HepG2 (cell line): ENCODE results near the gene LEAP2. TPM values are rescaled to one million over a fixed set of nuclear protein-coding genes. Genes with fewer than 3 reads are reported as not detected.
A peak's percentile ranks its signal among the peaks of the same experiment; 100 is the strongest.

Experiments
- FOXK2 ChIP-seq: fragments of 450-650 bp; IDR thresholded peaks from 2 replicates; pipeline ENCODE4 v1.6.1; 2016
- FOXP1 ChIP-seq, 2 experiments: fragments of 450-650 bp in 1 of 2; IDR thresholded peaks; 2 replicates each; pipeline ENCODE4 v1.6.1; 2017 to 2018; ENCODE audit warnings: antibody characterized with exemption in 1 of 2
- GABPA ChIP-seq, 2 experiments: IDR thresholded peaks; 2 replicates each; pipeline ENCODE4 v1.6.1; 2011 to 2016; ENCODE audit warnings: low read depth in 2 of 2, low read length in 1 of 2, missing biosample characterization in 1 of 2, missing genetic modification characterization in 1 of 2
- GATAD1 ChIP-seq: IDR thresholded peaks from 2 replicates; pipeline ENCODE4 v1.6.1; 2016; ENCODE audit warnings: missing genetic modification reagents, missing compliant biosample characterization
- HNF1B ChIP-seq: sonication (generic); formaldehyde crosslinking; IDR thresholded peaks from 2 replicates; pipeline ENCODE4 v1.5.1; 2020; ENCODE audit warnings: mild to moderate bottlenecking, moderate library complexity, missing genetic modification reagents
- IKZF1 ChIP-seq: fragments of 450-650 bp; IDR thresholded peaks from 2 replicates; pipeline ENCODE4 v1.7.1; 2016
- IRF2 ChIP-seq: IDR thresholded peaks from 2 replicates; pipeline ENCODE4 v1.6.1; 2018; ENCODE audit warnings: missing genetic modification reagents, missing compliant biosample characterization
- KDM2A ChIP-seq: sonication (generic); formaldehyde crosslinking; IDR thresholded peaks from 2 replicates; pipeline ENCODE4 v1.4.0; 2020; ENCODE audit warnings: low read depth, missing genetic modification reagents, borderline replicate concordance
- KDM3A ChIP-seq: IDR thresholded peaks from 2 replicates; pipeline ENCODE4 v1.6.1; 2018; ENCODE audit warnings: low read depth, missing compliant biosample characterization
- KDM5B ChIP-seq: sonication (generic); formaldehyde crosslinking; IDR thresholded peaks from 2 replicates; pipeline ENCODE4 v1.4.0; 2020; ENCODE audit warnings: missing genetic modification reagents, mild to moderate bottlenecking, borderline replicate concordance
- MAZ ChIP-seq, 2 experiments: sonication (generic) in 1 of 2; formaldehyde crosslinking in 1 of 2; IDR thresholded peaks; 2 replicates each; pipeline versions ENCODE4 v1.5.0 to v1.6.1; 2012 to 2020; ENCODE audit warnings: low read depth in 2 of 2, mild to moderate bottlenecking in 2 of 2, borderline replicate concordance in 1 of 2, improper control_type of control experiment in 1 of 2, low read length in 1 of 2, missing genetic modification reagents in 1 of 2, moderate library complexity in 1 of 2
- MXD3 ChIP-seq: IDR thresholded peaks from 2 replicates; pipeline ENCODE4 v1.6.1; 2016; ENCODE audit warnings: mild to moderate bottlenecking, missing biosample characterization, missing genetic modification reagents
- MYC ChIP-seq: sonication (generic); formaldehyde crosslinking; IDR thresholded peaks from 2 replicates; pipeline ENCODE4 v1.9.0; 2021; ENCODE audit warnings: missing genetic modification reagents, borderline replicate concordance
- MYNN ChIP-seq: sonication (generic); formaldehyde crosslinking; IDR thresholded peaks from 2 replicates; pipeline ENCODE4 v1.4.0; 2020; ENCODE audit warnings: mild to moderate bottlenecking, low read depth, missing genetic modification reagents
- POGZ ChIP-seq: sonication (generic); formaldehyde crosslinking; IDR thresholded peaks from 2 replicates; pipeline ENCODE4 v1.4.0; 2020; ENCODE audit warnings: mild to moderate bottlenecking, missing genetic modification reagents
- POLR2A ChIP-seq, 2 experiments: IDR thresholded peaks; 2 replicates each; pipeline ENCODE4 v1.6.1; 2011; ENCODE audit warnings: low read depth in 2 of 2, low read length in 2 of 2, mild to moderate bottlenecking in 1 of 2, moderate library complexity in 1 of 2; ENCODE audit not compliant: insufficient read depth in 1 of 2
- POLR2G ChIP-seq: fragments of 200-400 bp; formaldehyde crosslinking; IDR thresholded peaks from 2 replicates; pipeline ENCODE4 v1.6.1; 2018; ENCODE audit warnings: mild to moderate bottlenecking, low read depth, low read length, moderate library complexity
- RARA ChIP-seq: IDR thresholded peaks from 2 replicates; pipeline ENCODE4 v1.6.1; 2016; ENCODE audit warnings: missing genetic modification reagents, missing compliant biosample characterization
- RXRA ChIP-seq: sonication (generic); formaldehyde crosslinking; IDR thresholded peaks from 2 replicates; pipeline ENCODE4 v1.5.1; 2020; ENCODE audit warnings: missing genetic modification reagents
- TBX3 ChIP-seq: fragments of 450-650 bp; IDR thresholded peaks from 2 replicates; pipeline ENCODE4 v1.6.1; 2017; ENCODE audit warnings: antibody characterized with exemption, mild to moderate bottlenecking, inconsistent platforms, borderline replicate concordance
- ZBTB33 ChIP-seq: sonication (generic); formaldehyde crosslinking; IDR thresholded peaks from 2 replicates; pipeline ENCODE4 v1.4.0; 2020; ENCODE audit warnings: missing genetic modification reagents
- ZIK1 ChIP-seq: sonication (generic); formaldehyde crosslinking; IDR thresholded peaks from 2 replicates; pipeline ENCODE4 v1.5.0; 2020; ENCODE audit warnings: mild to moderate bottlenecking, low read depth, missing genetic modification reagents, borderline replicate concordance
- ZNF644 ChIP-seq: IDR thresholded peaks from 2 replicates; pipeline ENCODE4 v1.6.1; 2016; ENCODE audit warnings: low read depth
- ZNF670 ChIP-seq: sonication (generic); formaldehyde crosslinking; IDR thresholded peaks from 2 replicates; pipeline ENCODE4 v1.8.0; 2022; ENCODE audit warnings: mild to moderate bottlenecking, missing genetic modification reagents, borderline replicate concordance
- polyA plus RNA-seq, 8 experiments: library from polyadenylated mRNA; depleted of rRNA in 3 of 8; stranded (reverse) in 7 of 8; unstranded in 1 of 8; fragments of >200 nt; fragmentation: Illumina TruSeq in 4 of 8; extraction: Trizol in 4 of 8; gene quantifications; 2 replicates each; pipeline versions ENCODE4 v1.2.1 to v1.2.3, GENCODE V29; 2011 to 2016; ENCODE audit warnings: low read depth in 4 of 8, missing spikeins in 1 of 8, mixed read lengths in 1 of 8; ENCODE audit not compliant: insufficient read depth in 1 of 8
- total RNA-seq, 5 experiments: library from RNA; depleted of rRNA; stranded (reverse); fragments of >200 nt; fragmentation: Illumina TruSeq; extraction: Trizol; gene quantifications; 2 replicates each; pipeline ENCODE4 v1.2.3, GENCODE V29; 2016; ENCODE audit warnings: low read depth in 1 of 5
- TF ChIP-seq, protein P1 (sequence below): IDR thresholded peaks from 2 replicates; pipeline ENCODE4 v1.6.1; 2016; ENCODE audit warnings: missing compliant biosample characterization, missing genetic modification reagents, borderline replicate concordance
- TF ChIP-seq, protein P2 (sequence below): IDR thresholded peaks from 2 replicates; pipeline ENCODE4 v1.6.1; 2016; ENCODE audit warnings: missing genetic modification reagents, missing compliant biosample characterization

Gene LEAP2
- total and polyA plus RNA-seq, 2 of the 13 experiments (the other 11 are each of a cell fraction or from before 2014, with no cell fraction given), result 23.9 to 51.9 TPM

DNA sequence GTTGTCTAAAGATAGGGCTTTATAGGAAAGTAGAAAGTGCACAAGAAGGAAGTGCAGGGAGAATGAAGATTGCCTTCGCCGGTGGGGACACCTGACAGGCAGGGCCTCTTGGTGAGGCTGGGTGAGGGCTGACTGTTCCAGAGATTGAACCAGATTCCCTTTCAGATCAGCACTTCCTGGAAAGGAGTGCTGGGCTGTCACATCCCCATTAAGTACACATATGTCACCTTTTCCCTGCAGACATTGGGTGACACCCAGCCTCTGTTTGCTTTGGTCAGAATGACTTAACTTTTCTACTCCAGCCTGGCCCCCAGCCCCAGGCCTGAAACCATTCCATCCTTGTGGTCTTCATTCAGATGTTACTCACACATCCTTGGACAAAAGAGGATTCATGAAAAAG, 35.6 kb upstream of the LEAP2 start (continued):
- TF ChIP-seq FOXP1 (IDR thresholded peaks at IDR 0.05) (no peak), FOXP1 (CRISPR knock-in tag; IDR thresholded peaks at IDR 0.05) (peak; percentile 29; the same call in 1 of the 2 replicates), MYNN (no peak), MAZ (IDR thresholded peaks at IDR 0.05; ENCODE audit: borderline replicate concordance, low read depth, low read length) (peak; percentile 51; the same call in 1 of the 2 replicates), MAZ (CRISPR knock-in tag; IDR thresholded peaks at IDR 0.05; ENCODE audit: low read depth) (peak; percentile 67), ZNF644 (CRISPR knock-in tag) (0 out of 2 replicates have a peak, but pooled peaks have one; percentile 23), KDM5B (peak; percentile 16; the same call in 1 of the 2 replicates), IRF2 (CRISPR knock-in tag) (0 out of 2 replicates have a peak, but pooled peaks have one; percentile 55), KDM2A (peak; percentile 55; the same call in 1 of the 2 replicates), POLR2A (IDR thresholded peaks at IDR 0.05; ENCODE audit: insufficient read depth in 1 of 2, low read depth in 2 of 2, low read length in 2 of 2) (peak in 1 of 2 experiments; percentile 70; a peak in 2 of 4 replicates), KDM3A (CRISPR knock-in tag) (0 out of 2 replicates have a peak, but pooled peaks have one; percentile 66), POGZ (CRISPR knock-in tag) (no peak), HNF1B (CRISPR knock-in tag) (no peak; the same call in 1 of the 2 replicates), ZNF670 (CRISPR knock-in tag) (no peak), ZBTB33 (CRISPR knock-in tag) (0 out of 2 replicates have a peak, but pooled peaks have one; percentile 16), ZIK1 (CRISPR knock-in tag) (peak; percentile 41; the same call in 1 of the 2 replicates), POLR2G (no peak; the same call in 1 of the 2 replicates), RXRA (CRISPR knock-in tag) (peak; percentile 64; the same call in 1 of the 2 replicates), MXD3 (CRISPR knock-in tag) (peak; percentile 61; the same call in 1 of the 2 replicates), GATAD1 (peak; percentile 49; the same call in 1 of the 2 replicates), TBX3 (peak; percentile 53; the same call in 1 of the 2 replicates), IKZF1 (no peak), GABPA (IDR thresholded peaks at IDR 0.05; ENCODE audit: low read depth, low read length) (no peak), GABPA (CRISPR knock-in tag; IDR thresholded peaks at IDR 0.05; ENCODE audit: low read depth) (peak; percentile 66), RARA (CRISPR knock-in tag) (peak; percentile 91), MYC (no peak), FOXK2 (no peak)
- TF ChIP-seq, protein P1, sequence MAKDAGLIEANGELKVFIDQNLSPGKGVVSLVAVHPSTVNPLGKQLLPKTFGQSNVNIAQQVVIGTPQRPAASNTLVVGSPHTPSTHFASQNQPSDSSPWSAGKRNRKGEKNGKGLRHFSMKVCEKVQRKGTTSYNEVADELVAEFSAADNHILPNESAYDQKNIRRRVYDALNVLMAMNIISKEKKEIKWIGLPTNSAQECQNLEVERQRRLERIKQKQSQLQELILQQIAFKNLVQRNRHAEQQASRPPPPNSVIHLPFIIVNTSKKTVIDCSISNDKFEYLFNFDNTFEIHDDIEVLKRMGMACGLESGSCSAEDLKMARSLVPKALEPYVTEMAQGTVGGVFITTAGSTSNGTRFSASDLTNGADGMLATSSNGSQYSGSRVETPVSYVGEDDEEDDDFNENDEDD, result peak; percentile 39; the same call in 1 of the 2 replicates
- TF ChIP-seq, protein P2, sequence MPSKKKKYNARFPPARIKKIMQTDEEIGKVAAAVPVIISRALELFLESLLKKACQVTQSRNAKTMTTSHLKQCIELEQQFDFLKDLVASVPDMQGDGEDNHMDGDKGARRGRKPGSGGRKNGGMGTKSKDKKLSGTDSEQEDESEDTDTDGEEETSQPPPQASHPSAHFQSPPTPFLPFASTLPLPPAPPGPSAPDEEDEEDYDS (CRISPR knock-in tag), result peak; percentile 89
